K562 (cell line): Measurements from ENCODE around the gene SERTAD2. TPM values are rescaled to one million over a fixed set of nuclear protein-coding genes. Genes with fewer than 3 reads are reported as not detected.

ENCODE experiments used
- ATAC-seq: fragments of 200-7000 bp; cut with Tn5 transposase; 3 replicates; pipeline ENCODE4 v1.9.1; 2020; ENCODE audit warnings: moderate library complexity
- BruUV-seq: library from RNA; stranded (reverse); fragments of 400-500 nt; replicated peaks from 2 replicates; lab custom pipeline; 2021; lab: Mats Ljungman, UMichigan
- CTCF ChIA-PET: fragments of 300-600 bp; formaldehyde crosslinking; extraction: SDS; loops from one replicate; lab custom pipeline; 2021; ENCODE audit warnings: low intra/inter-chr PET ratio; lab: Yijun Ruan, JAX
- POLR2A ChIA-PET: fragments of 300-600, 350-650 bp; sonication (Branson Sonifier 250); formaldehyde crosslinking; extraction: SDS; loops from one replicate; lab custom pipeline; 2021; ENCODE audit warnings: antibody characterized with exemption, inconsistent platforms; lab: Yijun Ruan, JAX
- DNase-seq, 4 experiments: peaks; one replicate each; pipeline versions ENCODE4 v3.0.0 to v3.0.0-alpha.2; 2011 to 2018; ENCODE audit warnings: low spot score in 3 of 4, mixed read lengths in 3 of 4; ENCODE audit errors: extremely low read depth in 1 of 4
- FAIRE-seq: peaks from 2 replicates; lab custom pipeline; 2011; peaks lifted over from hg19 to GRCh38; lab: Jason Lieb, UNC
- H2AFZ ChIP-seq: 2 replicates; pipeline ENCODE4 v1.6.0; 2011; ENCODE audit warnings: low read depth, low read length, control low read depth, inconsistent platforms
- H3K27ac ChIP-seq: fragments of 200-600 bp; 3 replicates; pipeline ENCODE4 v1.8.0; 2011; ENCODE audit warnings: low read depth, mild to moderate bottlenecking, control low read depth, inconsistent platforms, low read length, moderate library complexity, mixed read lengths; ENCODE audit errors: extremely low read depth
- H3K27me3 ChIP-seq, 2 experiments: fragments of 300-600 bp in 1 of 2; 2 replicates in 1 of 2; 3 replicates in 1 of 2; pipeline versions ENCODE4 v1.6.0 to v1.8.0; 2011; ENCODE audit warnings: inconsistent platforms in 2 of 2, low read length in 2 of 2, mild to moderate bottlenecking in 1 of 2, mixed read lengths in 1 of 2, moderate library complexity in 1 of 2; ENCODE audit not compliant: control insufficient read depth in 2 of 2, insufficient read depth in 2 of 2
- H3K36me3 ChIP-seq: fragments of 300-600 bp; 3 replicates; pipeline ENCODE4 v1.8.0; 2011; ENCODE audit warnings: mild to moderate bottlenecking, low read length, inconsistent platforms; ENCODE audit not compliant: control insufficient read depth, insufficient read depth
- H3K4me1 ChIP-seq, 2 experiments: fragments of 200-600 bp in 1 of 2; replicated peaks in 1 of 2; 2 replicates in 1 of 2; 3 replicates in 1 of 2; pipeline versions ENCODE4 v1.5.1 to v1.8.0; 2011; ENCODE audit warnings: inconsistent platforms in 2 of 2, low read length in 2 of 2, mild to moderate bottlenecking in 1 of 2, mixed read lengths in 1 of 2, moderate library complexity in 1 of 2; ENCODE audit not compliant: control insufficient read depth in 2 of 2, insufficient read depth in 2 of 2
- H3K4me2 ChIP-seq: 2 replicates; pipeline ENCODE4 v1.6.1; 2011; ENCODE audit warnings: low read length, control low read depth, inconsistent platforms, mixed read lengths; ENCODE audit not compliant: insufficient read depth
- H3K4me3 ChIP-seq: fragments of 200-600 bp; sonication (generic), shearing (Covaris generic); 2 replicates; pipeline ENCODE4 v1.5.1; 2016; ENCODE audit warnings: control low read depth, inconsistent platforms
- H3K79me2 ChIP-seq: fragments of 200-600 bp; 3 replicates; pipeline ENCODE4 v1.8.0; 2011; ENCODE audit warnings: low read length, inconsistent platforms; ENCODE audit not compliant: control insufficient read depth, insufficient read depth
- H3K9ac ChIP-seq, 2 experiments: 2 replicates each; pipeline versions ENCODE4 v1.6.0 to v1.6.1; 2011; ENCODE audit warnings: low read depth in 2 of 2, low read length in 2 of 2, control low read depth in 1 of 2, inconsistent platforms in 1 of 2, mild to moderate bottlenecking in 1 of 2, mixed read lengths in 1 of 2; ENCODE audit not compliant: insufficient read depth in 1 of 2
- H3K9me1 ChIP-seq: one replicate; pipeline ENCODE4 v1.6.0; 2011; ENCODE audit warnings: inconsistent platforms, mild to moderate bottlenecking, low read length, moderate library complexity; ENCODE audit not compliant: control insufficient read depth, insufficient read depth
- H3K9me3 ChIP-seq: replicated peaks from 2 replicates; pipeline ENCODE4 v1.5.1; 2011; ENCODE audit warnings: low read depth, low read length, inconsistent platforms; ENCODE audit not compliant: control insufficient read depth, insufficient read depth
- H4K20me1 ChIP-seq: replicated peaks from 2 replicates; pipeline ENCODE4 v1.6.1; 2011; ENCODE audit warnings: low read length, inconsistent platforms, mixed read lengths; ENCODE audit not compliant: control insufficient read depth, insufficient read depth
- ARID1B ChIP-seq: fragments of 450-650 bp; IDR thresholded peaks from 2 replicates; pipeline ENCODE4 v1.6.1; 2016; ENCODE audit warnings: antibody characterized with exemption, mild to moderate bottlenecking, inconsistent platforms
- ATF7 ChIP-seq: fragments of 450-650 bp; IDR thresholded peaks from 2 replicates; pipeline ENCODE4 v1.7.1; 2014; ENCODE audit warnings: mild to moderate bottlenecking, moderate library complexity
- BACH1 ChIP-seq: fragments of 200-800 bp; sonication (Bioruptor generic); IDR thresholded peaks from 2 replicates; pipeline ENCODE4 v1.6.1; 2016; ENCODE audit warnings: missing genetic modification characterization, missing compliant biosample characterization
- JUN ChIP-seq, 2 experiments: sonication (generic) in 1 of 2; formaldehyde crosslinking in 1 of 2; IDR thresholded peaks; 2 replicates each; pipeline versions ENCODE4 v1.6.1 to v1.8.0; 2012 to 2022; ENCODE audit warnings: borderline replicate concordance in 2 of 2, mild to moderate bottlenecking in 2 of 2, improper control_type of control experiment in 1 of 2, low read depth in 1 of 2, low read length in 1 of 2, missing genetic modification reagents in 1 of 2
- MEF2D ChIP-seq: conservative IDR thresholded peaks from 2 replicates; pipeline ENCODE4 v1.6.1; 2016; ENCODE audit warnings: low read depth, missing genetic modification characterization, missing compliant biosample characterization
- MTA3 ChIP-seq: fragments of 450-650 bp; formaldehyde crosslinking; IDR thresholded peaks from 2 replicates; pipeline ENCODE4 v1.6.1; 2017; ENCODE audit warnings: mild to moderate bottlenecking, borderline replicate concordance
- RAD21 ChIP-seq, 2 experiments: fragments of 250-450 bp in 1 of 2; fragments of 450-650 bp in 1 of 2; sonication (Bioruptor Pico) in 1 of 2; formaldehyde crosslinking in 1 of 2; IDR thresholded peaks in 1 of 2; conservative IDR thresholded peaks in 1 of 2; 2 replicates each; pipeline versions ENCODE4 v1.4.0 to v1.8.0; 2020 to 2022; ENCODE audit warnings: mild to moderate bottlenecking in 2 of 2, moderate library complexity in 1 of 2
- SPI1 ChIP-seq: IDR thresholded peaks from 2 replicates; pipeline ENCODE4 v1.6.1; 2011; ENCODE audit warnings: low read depth, low read length, control low read depth, borderline replicate concordance
- WGBS: fragments of 100-300 bp; shearing (Covaris generic); methylation state at CpG from one replicate; pipeline ENCODE4 v1.1.6; 2016; ENCODE audit warnings: low coverage, mixed read lengths; ENCODE audit not compliant: insufficient coverage; ENCODE audit errors: missing lambda C conversion rate; 5-methylcytosine and 5-hydroxymethylcytosine counted together
- in situ Hi-C: fragments of 300-500 bp; cut with MboI; formaldehyde crosslinking; loops from 4 replicates; pipeline ENCODE4 v1.15.0; 2018; ENCODE audit warnings: inconsistent platforms, mixed read lengths
- intact Hi-C: fragments of 100-400 bp; cut with micrococcal nuclease; formaldehyde crosslinking; loops from 2 replicates; pipeline ENCODE4 v1.14.2; 2022
- polyA plus RNA-seq, 8 experiments: library from polyadenylated mRNA; depleted of rRNA in 4 of 8; stranded (reverse) in 5 of 8; unstranded in 3 of 8; fragments of >200 nt; fragmentation: Nextera tagmentation in 2 of 8; fragmentation: Illumina TruSeq in 1 of 8; extraction: Ambion mirVana in 2 of 8; extraction: Trizol in 1 of 8; gene quantifications; 2 replicates each; pipeline versions ENCODE4 v1.2.1 to v1.2.3, GENCODE V29; 2011 to 2014; ENCODE audit warnings: inconsistent platforms in 1 of 8, missing spikeins in 1 of 8
- total RNA-seq, 7 experiments: library from RNA; depleted of rRNA in 6 of 7; stranded (reverse); fragments of >200 nt in 6 of 7; fragmentation: Illumina TruSeq in 2 of 7; extraction: Trizol in 2 of 7; gene quantifications; 2 replicates each; pipeline versions ENCODE4 v1.2.1 to v1.2.3, GENCODE V29; 2011 to 2021; ENCODE audit warnings: low replicate concordance in 1 of 7
- TF ChIP-seq, protein P1 (sequence below), 3 experiments: IDR thresholded peaks in 2 of 3; conservative IDR thresholded peaks in 1 of 3; 2 replicates each; pipeline ENCODE4 v1.5.1; 2011 to 2012; ENCODE audit warnings: low read length in 3 of 3, mild to moderate bottlenecking in 3 of 3, control low read depth in 2 of 3, improper control_type of control experiment in 1 of 3, inconsistent platforms in 1 of 3, low read depth in 1 of 3, mixed read lengths in 1 of 3, moderate library complexity in 1 of 3; ENCODE audit not compliant: insufficient read depth in 2 of 3
- TF ChIP-seq, protein P2 (sequence below): fragments of 450-650 bp; IDR thresholded peaks from 2 replicates; pipeline ENCODE4 v1.6.1; 2016; ENCODE audit warnings: mild to moderate bottlenecking
- TF ChIP-seq, protein P3 (sequence below), 2 experiments: fragments of 450-650 bp; IDR thresholded peaks; 2 replicates each; pipeline ENCODE4 v1.6.1; 2016

Gene SERTAD2
- total and polyA plus RNA-seq, 9 of the 15 experiments (the other 6 are each of a cell fraction or from before 2014, with no cell fraction given), result 3.0 to 12.5 (median 6.1) TPM

DNA sequence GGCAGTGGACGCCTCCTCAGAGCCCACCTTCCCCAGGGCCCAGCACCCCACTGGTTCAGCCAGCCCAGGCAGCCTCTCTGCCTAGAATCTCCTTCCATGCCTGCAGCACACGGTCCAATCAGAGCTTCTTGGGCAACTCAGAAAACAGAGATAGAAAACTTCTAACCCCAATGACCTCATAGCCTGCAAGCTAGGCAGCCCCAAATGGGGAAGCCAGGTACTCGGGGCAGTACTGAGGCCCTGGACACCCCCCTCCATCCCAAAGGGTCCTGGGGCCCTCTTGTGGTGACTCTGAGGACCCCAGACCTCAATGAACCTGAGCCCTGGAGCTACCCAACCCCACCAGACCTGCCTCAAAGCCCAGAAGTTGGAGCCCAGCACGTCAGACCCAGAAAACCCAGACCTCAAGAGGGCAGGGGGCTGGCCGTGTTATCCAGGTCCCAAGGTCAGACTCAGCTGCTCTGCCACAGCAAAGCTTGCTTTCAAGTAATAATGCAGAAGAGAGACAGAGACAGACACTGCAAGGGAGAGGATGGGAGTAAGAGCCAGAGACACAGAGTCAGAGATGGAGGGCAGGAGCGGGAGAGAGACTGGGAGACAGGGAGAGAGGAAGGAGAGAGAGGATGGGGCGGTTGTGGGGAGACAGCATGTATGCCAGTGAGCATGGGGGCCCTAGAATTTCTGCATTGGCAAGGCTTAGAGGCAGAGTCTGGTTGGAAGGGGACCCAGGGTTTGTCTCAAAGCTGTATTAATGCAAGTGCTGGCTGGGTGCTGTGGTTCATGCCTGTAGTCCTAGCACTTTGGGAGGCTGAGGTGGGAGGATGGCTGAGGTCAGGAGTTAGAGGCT, 28.2 kb downstream of the SERTAD2 start:
- CTCF ChIA-PET, result no interaction called here

More for the DNA sequence above, 28.2 kb downstream of the SERTAD2 start:
- Histone ChIP-seq H2AFZ (0 out of 2 replicates have a peak overlapping the region, but pooled peaks have one; percentile 32), H3K9me1 (no peaks in the 10 kb centered on the region), H3K27me3 (no peaks in the 10 kb centered on the region), H3K4me1 (peaks cover 0 to 8% of the 10 kb centered on the region in 2 experiments; a peak in 3 of 5 replicates), H4K20me1 (no peaks in the 10 kb centered on the region), H3K79me2 (no peaks in the 10 kb centered on the region), H3K9me3 (no peaks in the 10 kb centered on the region), H3K4me2 (no peak overlapping the region), H3K4me3 (no peak overlapping the region), H3K36me3 (peaks cover 2% of the 10 kb centered on the region; the same call in 1 of the 3 replicates), H3K9ac (peak overlapping the region in 1 of 2 experiments; percentile 36; a peak in 1 of 4 replicates), H3K27ac (no peak overlapping the region)
- DNase-seq (peak in 3 of 4 experiments; percentile 33 to 42 (median 40)), FAIRE-seq (no peak), ATAC-seq (peak; percentile 78)
- no TSS peak for BruUV-seq
- intact Hi-C loops, result loop anchor here (5.0 kb wide), 1 partner anchor 103 kb away; the partner anchor contains the start of gene AFTPH
- peak in 1 of 2 experiments; percentile 41; a peak in 2 of 4 replicates for TF ChIP-seq RAD21 (CRISPR knock-in tag; conservative IDR thresholded peaks at IDR 0.05 in 1 of 2, IDR thresholded peaks at IDR 0.05 in 1 of 2)
- TF ChIP-seq, protein P1, sequence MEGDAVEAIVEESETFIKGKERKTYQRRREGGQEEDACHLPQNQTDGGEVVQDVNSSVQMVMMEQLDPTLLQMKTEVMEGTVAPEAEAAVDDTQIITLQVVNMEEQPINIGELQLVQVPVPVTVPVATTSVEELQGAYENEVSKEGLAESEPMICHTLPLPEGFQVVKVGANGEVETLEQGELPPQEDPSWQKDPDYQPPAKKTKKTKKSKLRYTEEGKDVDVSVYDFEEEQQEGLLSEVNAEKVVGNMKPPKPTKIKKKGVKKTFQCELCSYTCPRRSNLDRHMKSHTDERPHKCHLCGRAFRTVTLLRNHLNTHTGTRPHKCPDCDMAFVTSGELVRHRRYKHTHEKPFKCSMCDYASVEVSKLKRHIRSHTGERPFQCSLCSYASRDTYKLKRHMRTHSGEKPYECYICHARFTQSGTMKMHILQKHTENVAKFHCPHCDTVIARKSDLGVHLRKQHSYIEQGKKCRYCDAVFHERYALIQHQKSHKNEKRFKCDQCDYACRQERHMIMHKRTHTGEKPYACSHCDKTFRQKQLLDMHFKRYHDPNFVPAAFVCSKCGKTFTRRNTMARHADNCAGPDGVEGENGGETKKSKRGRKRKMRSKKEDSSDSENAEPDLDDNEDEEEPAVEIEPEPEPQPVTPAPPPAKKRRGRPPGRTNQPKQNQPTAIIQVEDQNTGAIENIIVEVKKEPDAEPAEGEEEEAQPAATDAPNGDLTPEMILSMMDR (IDR thresholded peaks at IDR 0.05 in 2 of 3, conservative IDR thresholded peaks at IDR 0.05 in 1 of 3; ENCODE audit: insufficient read depth in 2 of 3, low read depth in 1 of 3, low read length in 3 of 3), result peak; percentile 35 to 39 (median 38); a peak in 4 of 6 replicates
- TF ChIP-seq, protein P2, sequence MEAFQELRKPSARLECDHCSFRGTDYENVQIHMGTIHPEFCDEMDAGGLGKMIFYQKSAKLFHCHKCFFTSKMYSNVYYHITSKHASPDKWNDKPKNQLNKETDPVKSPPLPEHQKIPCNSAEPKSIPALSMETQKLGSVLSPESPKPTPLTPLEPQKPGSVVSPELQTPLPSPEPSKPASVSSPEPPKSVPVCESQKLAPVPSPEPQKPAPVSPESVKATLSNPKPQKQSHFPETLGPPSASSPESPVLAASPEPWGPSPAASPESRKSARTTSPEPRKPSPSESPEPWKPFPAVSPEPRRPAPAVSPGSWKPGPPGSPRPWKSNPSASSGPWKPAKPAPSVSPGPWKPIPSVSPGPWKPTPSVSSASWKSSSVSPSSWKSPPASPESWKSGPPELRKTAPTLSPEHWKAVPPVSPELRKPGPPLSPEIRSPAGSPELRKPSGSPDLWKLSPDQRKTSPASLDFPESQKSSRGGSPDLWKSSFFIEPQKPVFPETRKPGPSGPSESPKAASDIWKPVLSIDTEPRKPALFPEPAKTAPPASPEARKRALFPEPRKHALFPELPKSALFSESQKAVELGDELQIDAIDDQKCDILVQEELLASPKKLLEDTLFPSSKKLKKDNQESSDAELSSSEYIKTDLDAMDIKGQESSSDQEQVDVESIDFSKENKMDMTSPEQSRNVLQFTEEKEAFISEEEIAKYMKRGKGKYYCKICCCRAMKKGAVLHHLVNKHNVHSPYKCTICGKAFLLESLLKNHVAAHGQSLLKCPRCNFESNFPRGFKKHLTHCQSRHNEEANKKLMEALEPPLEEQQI, result no peak
- TF ChIP-seq, protein P3, sequence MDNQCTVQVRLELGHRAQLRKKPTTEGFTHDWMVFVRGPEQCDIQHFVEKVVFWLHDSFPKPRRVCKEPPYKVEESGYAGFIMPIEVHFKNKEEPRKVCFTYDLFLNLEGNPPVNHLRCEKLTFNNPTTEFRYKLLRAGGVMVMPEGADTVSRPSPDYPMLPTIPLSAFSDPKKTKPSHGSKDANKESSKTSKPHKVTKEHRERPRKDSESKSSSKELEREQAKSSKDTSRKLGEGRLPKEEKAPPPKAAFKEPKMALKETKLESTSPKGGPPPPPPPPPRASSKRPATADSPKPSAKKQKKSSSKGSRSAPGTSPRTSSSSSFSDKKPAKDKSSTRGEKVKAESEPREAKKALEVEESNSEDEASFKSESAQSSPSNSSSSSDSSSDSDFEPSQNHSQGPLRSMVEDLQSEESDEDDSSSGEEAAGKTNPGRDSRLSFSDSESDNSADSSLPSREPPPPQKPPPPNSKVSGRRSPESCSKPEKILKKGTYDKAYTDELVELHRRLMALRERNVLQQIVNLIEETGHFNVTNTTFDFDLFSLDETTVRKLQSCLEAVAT (IDR thresholded peaks at IDR 0.05), result no peak
- no peak for TF ChIP-seq MTA3
- 0 out of 2 replicates have a peak, but pooled peaks have one; percentile 42 for TF ChIP-seq ATF7
- TF ChIP-seq MEF2D, result no peak
- peak; percentile 57 for TF ChIP-seq SPI1
- no peak for TF ChIP-seq BACH1
- no peak for TF ChIP-seq JUN (IDR thresholded peaks at IDR 0.05; ENCODE audit: borderline replicate concordance, low read depth, low read length)
- no peak for TF ChIP-seq JUN (CRISPR knock-in tag; IDR thresholded peaks at IDR 0.05; ENCODE audit: borderline replicate concordance)
- no peak for TF ChIP-seq ARID1B
- in situ Hi-C loops, result no loop called here
- 43% methylated on average over 7 of the region's 7 CpGs for WGBS
- POLR2A ChIA-PET, result interaction anchor here (0.6 to 2.0 kb wide), 6 partner anchors 9 to 19 kb away, joined by 3 to 6 read pairs (median 4); no protein-coding TSS in a partner anchor
